ENCODE data around the gene HCCS.

- TF ChIP-seq ZNF274 (IDR thresholded peaks at IDR 0.05; ENCODE audit: low read depth, low read length) (no peak), SUZ12 (IDR thresholded peaks at IDR 0.05; ENCODE audit: extremely low read depth, insufficient read depth, insufficient read length) (no peak), YY1 (IDR thresholded peaks at IDR 0.05; ENCODE audit: insufficient read depth, insufficient read length) (no peak)
These were observed 10.7 kb upstream of the HCCS start for GRCh38 chrX:11100281-11101035.

Measured in NT2/D1 (cell line).